Skeletal muscle cell (primary cell): ENCODE measurements around the gene CELSR3.

ENCODE experiments used
- DNase-seq: peaks from one replicate; pipeline ENCODE4 v3.0.0-alpha.2; 2010; ENCODE audit warnings: low read depth
- H3K4me3 ChIP-seq: 2 replicates; pipeline ENCODE4 v1.5.1; 2011; ENCODE audit warnings: low read depth, mild to moderate bottlenecking, control low read depth, low read length, moderate library complexity

CELSR3 gene

DNA sequence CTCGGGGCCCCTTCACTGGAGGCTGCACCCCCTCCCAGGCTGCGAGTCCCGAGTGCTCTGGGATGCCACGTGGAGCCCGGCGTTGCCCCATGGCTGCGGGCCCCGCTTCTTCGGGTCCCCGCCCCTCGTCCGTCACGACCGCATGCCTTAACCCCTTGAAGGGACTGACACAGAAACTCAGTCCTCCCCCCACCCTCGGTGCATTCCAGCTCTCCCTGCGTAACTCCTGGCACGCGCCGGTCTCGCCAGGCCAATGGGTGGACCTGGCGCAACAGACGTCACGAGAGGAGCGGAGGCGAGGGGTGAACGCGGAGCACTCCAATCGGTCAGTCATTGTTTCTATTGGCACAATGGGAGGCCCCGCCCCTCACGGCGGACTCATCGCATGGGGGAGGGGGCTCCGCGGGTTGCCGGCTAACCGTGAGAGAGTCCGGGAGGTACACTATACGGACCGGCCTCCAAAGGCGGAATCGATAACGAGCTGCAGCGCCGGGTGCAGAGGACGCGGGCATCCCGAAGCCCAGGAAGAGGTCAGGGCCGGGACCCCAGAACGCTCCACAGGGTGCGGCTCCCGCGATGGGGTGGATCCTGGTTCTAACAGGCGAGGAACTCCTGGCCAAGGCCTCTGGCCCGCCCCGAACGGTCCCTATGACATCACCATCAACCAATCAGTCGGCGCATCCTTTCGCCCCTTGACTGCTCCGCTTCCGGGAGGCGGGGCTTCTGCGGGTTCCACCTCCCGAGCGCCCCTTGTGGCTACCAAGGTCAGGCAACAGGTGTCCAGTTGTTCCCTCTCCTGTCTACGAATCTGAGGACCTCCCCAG lies 1.0 kb upstream of the CELSR3 start:
- H3K4me3 ChIP-seq: peak overlapping the region; percentile 70
- peak; percentile 98 for DNase-seq

DNA sequence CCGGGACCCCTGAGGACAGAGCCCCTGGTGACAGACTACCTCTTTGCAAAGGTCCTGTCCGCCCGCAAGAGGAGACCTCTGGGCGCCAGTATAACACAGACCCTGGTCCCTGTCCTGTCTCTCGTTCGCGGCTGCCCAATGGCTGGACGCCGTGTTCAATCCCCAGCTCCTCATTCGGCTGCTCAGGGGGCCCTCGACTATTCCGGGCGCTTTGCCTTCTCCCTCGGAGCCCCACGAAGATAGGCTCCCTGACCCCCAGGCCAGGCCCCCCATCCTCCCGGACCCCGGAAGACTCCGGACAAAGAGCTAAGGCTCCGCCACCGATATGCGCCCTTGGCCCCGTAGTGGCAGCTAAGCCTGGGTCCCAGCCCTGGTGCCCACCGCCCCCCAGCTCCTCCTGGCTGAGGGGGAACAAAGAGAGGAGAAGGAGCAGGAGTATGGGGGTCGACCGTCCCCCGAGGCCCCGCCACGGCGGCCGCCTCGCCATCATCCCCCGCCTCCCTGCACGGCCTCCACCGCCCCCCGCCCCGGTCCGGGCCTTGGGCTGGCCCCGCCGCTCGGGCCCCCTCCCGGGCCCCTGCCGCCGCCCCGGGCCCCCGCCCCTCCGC lies 437 bp downstream of the CELSR3 start:
- H3K4me3 ChIP-seq: peak overlapping the region; percentile 70
- DNase-seq: no peak

- DNase-seq: no peak
- peak overlapping the region; percentile 70 for H3K4me3 ChIP-seq
These were observed 1.1 kb downstream of the CELSR3 start for GRCh38 chr3:48661501-48662144.

DNA sequence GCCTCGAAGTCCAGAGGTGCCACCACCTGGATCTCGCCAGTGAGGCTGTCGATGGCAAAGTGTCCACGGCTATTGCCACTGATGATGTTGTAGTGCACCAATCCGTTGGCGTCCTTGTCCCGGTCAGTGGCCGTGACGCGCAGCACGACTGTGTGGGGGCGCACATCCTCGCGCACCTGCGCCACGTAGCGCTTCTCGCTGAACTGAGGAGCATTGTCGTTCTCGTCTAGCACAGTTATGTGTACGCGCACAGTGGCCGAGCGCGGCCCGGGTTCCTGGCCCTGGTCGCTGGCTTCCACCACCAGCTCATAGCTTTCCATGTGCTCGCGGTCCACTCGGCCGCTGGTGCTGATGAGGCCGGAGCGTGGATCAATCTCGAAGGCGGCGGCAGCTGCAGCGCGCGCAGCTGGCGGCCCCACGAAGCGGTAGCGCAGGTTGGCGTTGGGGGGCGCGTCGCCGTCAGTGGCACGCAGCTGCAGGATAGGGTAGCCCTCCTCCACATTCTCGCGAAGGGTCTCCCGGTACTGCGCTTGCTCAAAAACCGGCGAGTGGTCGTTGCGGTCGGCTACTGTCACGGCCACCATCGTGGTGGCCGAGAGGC lies 1.8 kb downstream of the CELSR3 start:
- H3K4me3 ChIP-seq: peak overlapping the region; percentile 70
- DNase-seq: no peak

DNA sequence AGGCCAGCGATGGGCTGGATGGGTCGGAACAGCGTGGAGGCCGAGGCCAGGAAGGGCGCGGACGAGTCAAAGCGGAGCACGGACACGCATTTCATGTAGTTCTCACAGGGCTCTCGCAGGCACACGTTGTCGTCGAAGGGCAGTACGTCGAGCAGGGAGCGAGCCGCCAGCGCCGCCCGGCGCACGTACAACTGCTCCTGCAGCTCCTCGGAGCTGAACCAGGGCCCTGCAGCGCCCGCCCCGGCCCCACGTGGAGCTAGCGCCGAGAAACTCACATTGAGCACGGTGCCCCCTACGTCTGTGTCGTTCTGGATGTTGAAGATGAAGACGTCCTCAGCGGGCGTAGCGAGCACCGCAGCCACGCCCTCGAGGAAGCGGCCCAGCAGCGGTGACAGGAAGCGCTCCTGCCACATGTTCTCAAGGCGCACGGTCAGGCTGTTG lies 5.8 kb downstream of the CELSR3 start:
- peak overlapping the region; percentile 46 for H3K4me3 ChIP-seq

DNA sequence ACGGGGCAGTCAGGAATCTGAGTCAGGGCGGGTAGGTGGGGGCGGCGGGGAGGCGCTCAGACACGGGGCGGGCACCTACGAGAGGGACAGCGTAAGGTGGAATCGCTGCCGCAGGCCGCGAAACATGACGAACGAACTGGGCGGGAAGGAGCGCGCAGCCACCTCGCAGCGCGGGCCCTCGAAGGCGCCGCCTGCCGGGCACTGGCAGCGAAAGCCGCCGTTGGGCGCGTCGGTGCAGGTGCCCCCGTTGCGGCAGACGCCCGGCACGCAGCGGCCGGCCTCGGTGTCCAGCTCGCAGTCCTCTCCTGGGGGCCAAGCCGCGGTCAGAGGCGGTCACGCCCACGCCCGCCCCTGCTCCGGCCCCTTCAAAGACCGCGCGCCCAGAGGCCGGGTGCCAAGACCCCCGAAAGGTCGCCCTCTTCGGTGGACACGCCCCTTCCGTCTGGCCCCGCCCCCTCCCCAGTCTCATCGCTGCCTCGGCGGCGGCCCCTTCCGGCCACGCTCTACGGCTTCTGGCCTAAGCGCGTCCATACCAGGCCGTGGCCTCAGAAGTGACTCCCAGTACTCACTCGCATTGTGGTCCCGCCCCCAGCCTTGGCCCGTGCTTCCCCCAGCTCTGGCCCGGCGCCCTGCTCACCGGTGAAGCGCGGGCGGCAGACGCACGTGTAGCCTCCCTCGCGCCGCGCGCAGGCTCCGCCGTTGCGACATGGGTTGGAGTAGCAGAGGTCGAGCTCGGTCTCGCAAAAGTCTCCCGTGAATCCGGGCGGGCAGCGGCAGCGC lies 6.4 kb downstream of the CELSR3 start:
- H3K4me3 ChIP-seq: peak overlapping the region; percentile 46
- DNase-seq: no peak

More for the DNA sequence above, 5.8 kb downstream of the CELSR3 start:
- DNase-seq: no peak

- H3K4me3 ChIP-seq: peak overlapping the region; percentile 46
- no peak for DNase-seq
These were observed 7.1 kb downstream of the CELSR3 start for GRCh38 chr3:48655606-48656005.

DNA sequence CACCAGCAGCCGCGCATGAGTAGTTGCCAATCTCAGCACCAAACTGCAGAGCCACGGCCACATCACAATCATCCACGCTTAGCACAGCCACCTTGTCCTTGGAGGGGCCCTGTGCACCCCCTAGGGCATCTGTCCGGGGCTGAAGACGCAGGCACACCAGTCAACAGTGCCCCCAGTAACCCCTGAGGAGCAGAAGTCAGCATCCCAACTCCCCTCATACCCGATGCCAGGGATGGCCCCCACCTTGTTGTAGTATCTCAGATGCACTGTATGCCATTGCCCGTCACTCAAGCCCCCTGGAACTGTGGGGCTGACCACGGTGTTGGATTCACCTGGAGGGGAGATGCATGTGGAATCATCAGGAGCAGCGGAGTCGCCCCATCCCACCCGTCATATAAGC lies 7.6 kb downstream of the CELSR3 start:
- no peak for DNase-seq
- H3K4me3 ChIP-seq: no peak overlapping the region

DNA sequence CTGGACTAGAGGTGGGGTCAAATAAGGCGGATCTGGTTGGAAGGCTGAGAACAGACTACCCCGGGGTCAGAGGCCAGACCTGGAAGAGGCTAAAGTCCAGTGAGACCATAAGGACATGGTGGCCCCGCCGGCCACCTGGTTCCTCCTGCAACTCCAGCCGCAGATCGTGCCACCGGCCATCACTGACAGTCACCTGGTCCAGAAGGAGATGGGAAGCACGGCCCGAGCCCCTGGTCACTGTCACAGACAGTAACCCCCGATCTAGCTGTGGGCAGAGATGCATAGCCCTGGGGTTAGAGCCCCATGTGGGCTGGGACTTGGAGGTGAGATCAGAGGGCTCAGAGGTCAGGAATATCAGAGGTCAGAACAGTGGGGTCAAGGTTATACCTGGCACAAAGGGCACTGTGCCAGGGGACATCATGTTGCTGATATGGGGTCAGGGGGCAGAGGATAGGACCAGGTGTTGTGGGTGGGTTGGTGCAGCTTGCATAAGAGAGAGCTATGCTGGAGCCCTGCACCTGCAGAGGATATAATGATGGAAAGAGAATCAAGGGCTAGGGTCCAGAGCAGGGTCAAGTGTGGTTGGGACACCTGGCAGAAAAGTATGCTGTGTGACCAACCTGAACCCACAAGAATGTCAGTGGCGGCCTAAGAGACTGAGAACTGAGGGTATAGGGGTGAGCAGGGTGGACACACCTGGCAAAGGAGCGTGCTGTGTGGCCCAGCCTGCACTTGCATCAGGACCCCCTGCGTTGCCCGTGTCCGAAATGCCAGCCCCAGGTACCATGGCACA lies 9.6 kb downstream of the CELSR3 start:
- DNase-seq: no peak
- no peak overlapping the region for H3K4me3 ChIP-seq

DNA sequence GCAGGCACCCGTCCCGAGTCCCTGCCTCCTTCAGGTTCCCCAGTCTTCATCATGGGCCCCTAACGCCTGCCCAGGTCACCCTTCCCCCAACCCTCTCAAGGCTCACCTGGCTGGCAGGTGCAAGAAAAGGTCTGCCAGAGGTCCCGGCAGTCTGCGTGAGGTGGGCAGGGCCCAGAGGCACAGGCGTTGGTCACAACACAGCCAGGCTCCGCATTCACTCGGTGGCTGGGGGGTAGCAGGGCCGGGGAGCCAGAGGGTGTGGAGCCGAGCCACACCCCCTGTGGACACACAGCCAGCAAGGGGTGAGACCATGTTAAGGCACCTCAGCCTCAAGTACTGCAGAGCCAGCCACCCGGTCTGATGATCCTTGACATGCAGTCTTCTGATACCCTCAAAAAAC lies 10.9 kb downstream of the CELSR3 start:
- H3K4me3 ChIP-seq: no peak overlapping the region
- no peak for DNase-seq

- no peak overlapping the region for H3K4me3 ChIP-seq
- no peak for DNase-seq
These were observed 12.0 kb downstream of the CELSR3 start for GRCh38 chr3:48650723-48651122.

- DNase-seq: no peak
- H3K4me3 ChIP-seq: no peak overlapping the region
These were observed 14.4 kb downstream of the CELSR3 start for GRCh38 chr3:48648188-48648850.

DNA sequence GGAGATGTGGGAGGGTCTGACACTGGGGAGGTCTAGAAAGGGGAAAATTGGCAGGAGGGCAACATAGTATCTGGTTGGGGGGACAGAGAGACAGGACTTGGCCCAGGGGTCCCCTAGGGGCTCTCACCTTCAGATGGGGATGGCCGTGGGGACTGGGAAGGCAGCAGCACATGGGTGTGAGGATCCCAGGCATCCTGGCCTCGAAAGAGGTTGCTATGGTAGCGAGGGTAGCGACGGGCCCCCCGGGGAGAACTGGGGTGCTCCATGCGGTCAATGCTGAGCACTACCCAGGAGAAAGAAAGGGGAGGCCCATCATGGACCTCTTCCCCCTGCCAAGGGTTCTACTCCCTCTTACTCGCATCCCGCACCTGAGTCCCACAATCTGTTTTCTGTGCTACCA lies 15.0 kb downstream of the CELSR3 start:
- H3K4me3 ChIP-seq: no peak overlapping the region
- DNase-seq: no peak

DNA sequence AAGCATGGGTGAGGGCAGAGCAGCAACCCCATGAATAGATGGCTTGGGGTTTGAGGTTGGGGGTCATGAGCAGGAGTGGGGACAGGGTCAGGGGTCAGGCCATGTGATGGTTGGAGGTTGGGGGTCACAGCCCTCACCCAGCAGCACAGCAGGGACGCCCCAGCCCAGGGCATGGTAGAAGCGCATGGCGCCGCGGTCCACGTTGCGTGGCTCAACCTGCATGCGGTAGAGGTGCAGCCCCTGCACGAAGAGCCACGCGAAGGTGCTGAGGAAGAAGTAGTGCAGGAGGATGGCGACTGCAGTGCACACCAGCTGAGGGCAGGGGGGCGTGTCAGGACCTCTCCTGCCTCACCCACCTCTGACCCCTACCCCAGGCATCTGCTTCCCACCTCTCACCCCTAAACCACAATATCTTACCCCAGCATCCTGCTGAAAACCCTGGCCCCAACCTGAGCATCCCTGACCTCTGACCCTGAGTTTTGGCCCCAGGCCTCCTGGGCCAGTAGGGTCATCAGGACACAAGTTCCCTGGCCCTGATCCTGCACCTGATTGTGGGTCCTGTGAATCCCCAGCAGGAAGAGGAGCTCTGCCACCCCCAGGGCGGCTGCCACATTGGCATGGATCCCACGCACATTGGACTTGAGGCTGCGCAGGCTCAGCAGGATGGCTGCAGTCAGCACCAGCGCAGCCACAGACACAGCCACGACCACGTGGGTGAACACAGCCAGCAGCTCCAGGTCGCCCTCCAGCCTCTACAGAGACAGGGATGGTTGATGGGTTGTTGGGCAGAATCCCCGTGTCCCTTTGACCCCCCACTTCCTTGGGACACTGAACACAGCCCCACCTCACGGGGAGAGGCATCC lies 17.6 kb downstream of the CELSR3 start:
- DNase-seq: no peak
- no peak overlapping the region for H3K4me3 ChIP-seq

GRCh38 chr3:48642605-48643004 lies 20.1 kb downstream of the CELSR3 start:
- DNase-seq: no peak
- H3K4me3 ChIP-seq: no peak overlapping the region

DNA sequence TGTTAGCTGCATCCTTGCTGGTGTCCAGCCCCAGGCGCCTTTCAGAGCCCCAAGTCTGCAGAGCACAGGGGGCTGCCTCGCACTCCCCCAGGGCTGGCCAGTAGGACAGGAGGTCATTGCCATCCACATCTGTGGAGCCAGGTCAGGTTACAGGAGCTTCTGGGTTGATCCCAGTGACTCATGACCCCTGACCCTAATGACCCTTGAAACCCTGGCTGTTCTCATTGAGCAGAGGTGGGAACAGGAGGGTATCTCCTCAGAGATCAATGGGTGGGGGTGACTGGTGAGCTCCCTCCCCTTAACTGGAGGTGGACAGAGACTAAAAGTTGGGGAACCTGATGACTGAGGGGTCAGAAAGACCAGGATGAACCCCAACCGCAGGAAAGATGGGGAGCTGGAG lies 21.3 kb downstream of the CELSR3 start:
- no peak overlapping the region for H3K4me3 ChIP-seq

GRCh38 chr3:48639944-48640606 lies 22.6 kb downstream of the CELSR3 start:
- no peak overlapping the region for H3K4me3 ChIP-seq
- DNase-seq: no peak

More for the DNA sequence above, 21.3 kb downstream of the CELSR3 start:
- no peak for DNase-seq
